Lower leg skin (tissue), 3 donors: ENCODE data around the gene CA5A.
"Not testable (repeated sequence)": the region's sequence is repeated elsewhere in the genome, so short reads cannot be mapped to it uniquely, and the experiment has no call there.

Source experiments
- POLR2A ChIP-seq, 2 donors: fragments of 450-650 bp; IDR thresholded peaks; one replicate each; pipeline ENCODE4 v1.6.1; 2016 to 2017; ENCODE audit warnings: antibody characterized with exemption in 2 of 2, mild to moderate bottlenecking in 1 of 2, moderate library complexity in 1 of 2
- TF ChIP-seq, protein P1 (sequence below), 3 donors: fragments of 450-650 bp; IDR thresholded peaks; one replicate each; pipeline ENCODE4 v1.5.1; 2016; ENCODE audit warnings: antibody characterized with exemption in 3 of 3, mild to moderate bottlenecking in 3 of 3, moderate library complexity in 2 of 3

- not testable (repeated sequence) for TF ChIP-seq POLR2A (IDR thresholded peaks at IDR 0.05)
- TF ChIP-seq, protein P1, sequence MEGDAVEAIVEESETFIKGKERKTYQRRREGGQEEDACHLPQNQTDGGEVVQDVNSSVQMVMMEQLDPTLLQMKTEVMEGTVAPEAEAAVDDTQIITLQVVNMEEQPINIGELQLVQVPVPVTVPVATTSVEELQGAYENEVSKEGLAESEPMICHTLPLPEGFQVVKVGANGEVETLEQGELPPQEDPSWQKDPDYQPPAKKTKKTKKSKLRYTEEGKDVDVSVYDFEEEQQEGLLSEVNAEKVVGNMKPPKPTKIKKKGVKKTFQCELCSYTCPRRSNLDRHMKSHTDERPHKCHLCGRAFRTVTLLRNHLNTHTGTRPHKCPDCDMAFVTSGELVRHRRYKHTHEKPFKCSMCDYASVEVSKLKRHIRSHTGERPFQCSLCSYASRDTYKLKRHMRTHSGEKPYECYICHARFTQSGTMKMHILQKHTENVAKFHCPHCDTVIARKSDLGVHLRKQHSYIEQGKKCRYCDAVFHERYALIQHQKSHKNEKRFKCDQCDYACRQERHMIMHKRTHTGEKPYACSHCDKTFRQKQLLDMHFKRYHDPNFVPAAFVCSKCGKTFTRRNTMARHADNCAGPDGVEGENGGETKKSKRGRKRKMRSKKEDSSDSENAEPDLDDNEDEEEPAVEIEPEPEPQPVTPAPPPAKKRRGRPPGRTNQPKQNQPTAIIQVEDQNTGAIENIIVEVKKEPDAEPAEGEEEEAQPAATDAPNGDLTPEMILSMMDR (IDR thresholded peaks at IDR 0.05): peak in 1 of 3 donors; percentile 72
These were observed 27.0 kb downstream of the CA5A start for GRCh38 chr16:87909203-87909935.
